ENCODE measurements around the gene SYNM.

Gene SYNM

GRCh38 chr15:99121691-99122410 lies 17.0 kb downstream of the SYNM start:
- DNase-seq (ENCODE audit: low read depth, low spot score) = no peak
- peaks cover 48% of the 10 kb centered on the region for H3K36me3 ChIP-seq (ENCODE audit: insufficient read depth, insufficient read length, low read length)
- H3K4me3 ChIP-seq (ENCODE audit: insufficient read length, low read depth) = no peak overlapping the region
- no peaks in the 10 kb centered on the region for H3K27me3 ChIP-seq (ENCODE audit: insufficient read depth, insufficient read length)
- no peak overlapping the region for H3K9ac ChIP-seq (ENCODE audit: insufficient read length, low read depth)
- no peaks in the 10 kb centered on the region for H3K9me3 ChIP-seq (ENCODE audit: insufficient read depth, low read length)
- H3K4me1 ChIP-seq (ENCODE audit: insufficient read depth, insufficient read length) = peaks cover 19% of the 10 kb centered on the region
- TF ChIP-seq SUZ12 (IDR thresholded peaks at IDR 0.05; ENCODE audit: extremely low read depth, insufficient read depth, insufficient read length) (no peak), YY1 (IDR thresholded peaks at IDR 0.05; ENCODE audit: insufficient read depth, insufficient read length) (no peak), ZNF274 (IDR thresholded peaks at IDR 0.05; ENCODE audit: low read depth, low read length) (no peak)

GRCh38 chr15:99122831-99123712 lies 18.2 kb downstream of the SYNM start:
- no peaks in the 10 kb centered on the region for H3K9me3 ChIP-seq (ENCODE audit: insufficient read depth, low read length)
- peak overlapping the region; percentile 10 for H3K4me3 ChIP-seq (ENCODE audit: insufficient read length, low read depth)
- TF ChIP-seq ZNF274 (IDR thresholded peaks at IDR 0.05; ENCODE audit: low read depth, low read length) (no peak), SUZ12 (IDR thresholded peaks at IDR 0.05; ENCODE audit: extremely low read depth, insufficient read depth, insufficient read length) (no peak), YY1 (IDR thresholded peaks at IDR 0.05; ENCODE audit: insufficient read depth, insufficient read length) (no peak)
- DNase-seq (ENCODE audit: low read depth, low spot score) = no peak
- H3K9ac ChIP-seq (ENCODE audit: insufficient read length, low read depth) = no peak overlapping the region
- peaks cover 48% of the 10 kb centered on the region for H3K36me3 ChIP-seq (ENCODE audit: insufficient read depth, insufficient read length, low read length)
- H3K4me1 ChIP-seq (ENCODE audit: insufficient read depth, insufficient read length) = peaks cover 19% of the 10 kb centered on the region
- H3K27me3 ChIP-seq (ENCODE audit: insufficient read depth, insufficient read length) = no peaks in the 10 kb centered on the region

- Histone ChIP-seq H3K4me1 (ENCODE audit: insufficient read depth, insufficient read length) (peaks cover 19% of the 10 kb centered on the region), H3K4me3 (ENCODE audit: insufficient read length, low read depth) (no peak overlapping the region), H3K9ac (ENCODE audit: insufficient read length, low read depth) (no peak overlapping the region), H3K9me3 (ENCODE audit: insufficient read depth, low read length) (no peaks in the 10 kb centered on the region), H3K36me3 (ENCODE audit: insufficient read depth, insufficient read length, low read length) (peaks cover 46% of the 10 kb centered on the region), H3K27me3 (ENCODE audit: insufficient read depth, insufficient read length) (no peaks in the 10 kb centered on the region)
- peak; percentile 70 for DNase-seq (ENCODE audit: low read depth, low spot score)
- TF ChIP-seq SUZ12 (IDR thresholded peaks at IDR 0.05; ENCODE audit: extremely low read depth, insufficient read depth, insufficient read length) (no peak), YY1 (IDR thresholded peaks at IDR 0.05; ENCODE audit: insufficient read depth, insufficient read length) (no peak), ZNF274 (IDR thresholded peaks at IDR 0.05; ENCODE audit: low read depth, low read length) (no peak)
Measured at GRCh38 chr15:99123713-99124451, 19.0 kb downstream of the SYNM start.

GRCh38 chr15:99124641-99125040 lies 19.8 kb downstream of the SYNM start:
- DNase-seq (ENCODE audit: low read depth, low spot score) = no peak
- H3K9ac ChIP-seq (ENCODE audit: insufficient read length, low read depth) = no peak overlapping the region
- H3K4me1 ChIP-seq (ENCODE audit: insufficient read depth, insufficient read length) = peaks cover 19% of the 10 kb centered on the region
- no peaks in the 10 kb centered on the region for H3K27me3 ChIP-seq (ENCODE audit: insufficient read depth, insufficient read length)
- H3K9me3 ChIP-seq (ENCODE audit: insufficient read depth, low read length) = no peaks in the 10 kb centered on the region
- H3K4me3 ChIP-seq (ENCODE audit: insufficient read length, low read depth) = no peak overlapping the region
- no peak for TF ChIP-seq YY1 (IDR thresholded peaks at IDR 0.05; ENCODE audit: insufficient read depth, insufficient read length)
- peaks cover 44% of the 10 kb centered on the region for H3K36me3 ChIP-seq (ENCODE audit: insufficient read depth, insufficient read length, low read length)

GRCh38 chr15:99125061-99125891 lies 20.4 kb downstream of the SYNM start:
- no peaks in the 10 kb centered on the region for H3K9me3 ChIP-seq (ENCODE audit: insufficient read depth, low read length)
- H3K36me3 ChIP-seq (ENCODE audit: insufficient read depth, insufficient read length, low read length) = peaks cover 44% of the 10 kb centered on the region
- H3K4me3 ChIP-seq (ENCODE audit: insufficient read length, low read depth) = no peak overlapping the region
- no peak for TF ChIP-seq YY1 (IDR thresholded peaks at IDR 0.05; ENCODE audit: insufficient read depth, insufficient read length)
- no peak for TF ChIP-seq ZNF274 (IDR thresholded peaks at IDR 0.05; ENCODE audit: low read depth, low read length)
- TF ChIP-seq SUZ12 (IDR thresholded peaks at IDR 0.05; ENCODE audit: extremely low read depth, insufficient read depth, insufficient read length) = no peak
- DNase-seq (ENCODE audit: low read depth, low spot score) = no peak
- peaks cover 19% of the 10 kb centered on the region for H3K4me1 ChIP-seq (ENCODE audit: insufficient read depth, insufficient read length)
- no peak overlapping the region for H3K9ac ChIP-seq (ENCODE audit: insufficient read length, low read depth)
- no peaks in the 10 kb centered on the region for H3K27me3 ChIP-seq (ENCODE audit: insufficient read depth, insufficient read length)

- H3K36me3 ChIP-seq (ENCODE audit: insufficient read depth, insufficient read length, low read length) = peaks cover 52% of the 10 kb centered on the region
- H3K4me3 ChIP-seq (ENCODE audit: insufficient read length, low read depth) = no peak overlapping the region
- DNase-seq (ENCODE audit: low read depth, low spot score) = no peak
- H3K9ac ChIP-seq (ENCODE audit: insufficient read length, low read depth) = no peak overlapping the region
- TF ChIP-seq SUZ12 (IDR thresholded peaks at IDR 0.05; ENCODE audit: extremely low read depth, insufficient read depth, insufficient read length) = no peak
- no peak for TF ChIP-seq YY1 (IDR thresholded peaks at IDR 0.05; ENCODE audit: insufficient read depth, insufficient read length)
- TF ChIP-seq ZNF274 (IDR thresholded peaks at IDR 0.05; ENCODE audit: low read depth, low read length) = no peak
- H3K27me3 ChIP-seq (ENCODE audit: insufficient read depth, insufficient read length) = no peaks in the 10 kb centered on the region
- peaks cover 17% of the 10 kb centered on the region for H3K4me1 ChIP-seq (ENCODE audit: insufficient read depth, insufficient read length)
- no peaks in the 10 kb centered on the region for H3K9me3 ChIP-seq (ENCODE audit: insufficient read depth, low read length)
Measured at GRCh38 chr15:99126131-99126588, 21.3 kb downstream of the SYNM start.

All from NT2/D1 (cell line).